Stomach smooth muscle (tissue), 2 donors: Measurements from ENCODE around the gene MORF4L1.
"Not testable (repeated sequence)": the region's sequence is repeated elsewhere in the genome, so short reads cannot be mapped to it uniquely, and the experiment has no call there.

Experiments used
- H3K27ac ChIP-seq: one replicate; pipeline ENCODE4 v1.7.0; 2013; ENCODE audit warnings: mild to moderate bottlenecking, low read length, inconsistent platforms
- H3K27me3 ChIP-seq, 2 donors: one replicate each; pipeline ENCODE4 v1.7.0; 2013; ENCODE audit warnings: low read length in 2 of 2; ENCODE audit not compliant: insufficient read depth in 2 of 2, control insufficient read depth in 1 of 2
- H3K36me3 ChIP-seq, 2 donors: one replicate each; pipeline ENCODE4 v1.7.0; 2013; ENCODE audit warnings: low read length in 2 of 2; ENCODE audit not compliant: control insufficient read depth in 2 of 2, insufficient read depth in 2 of 2
- H3K4me1 ChIP-seq: one replicate; pipeline ENCODE4 v1.7.0; 2013; ENCODE audit warnings: low read length; ENCODE audit not compliant: control insufficient read depth, insufficient read depth
- H3K4me3 ChIP-seq, 2 donors: one replicate each; pipeline ENCODE4 v1.7.0; 2013; ENCODE audit warnings: low read length in 2 of 2
- H3K9ac ChIP-seq, 2 donors: one replicate each; pipeline ENCODE4 v1.7.0; 2013; ENCODE audit warnings: low read length in 2 of 2, mild to moderate bottlenecking in 1 of 2
- H3K9me3 ChIP-seq, 2 donors: one replicate each; pipeline ENCODE4 v1.7.0; 2013; ENCODE audit warnings: low read length in 2 of 2; ENCODE audit not compliant: control insufficient read depth in 2 of 2
- donor health status: healthy.
- donor health status: Pancreatic carcinoma.

Gene MORF4L1

DNA sequence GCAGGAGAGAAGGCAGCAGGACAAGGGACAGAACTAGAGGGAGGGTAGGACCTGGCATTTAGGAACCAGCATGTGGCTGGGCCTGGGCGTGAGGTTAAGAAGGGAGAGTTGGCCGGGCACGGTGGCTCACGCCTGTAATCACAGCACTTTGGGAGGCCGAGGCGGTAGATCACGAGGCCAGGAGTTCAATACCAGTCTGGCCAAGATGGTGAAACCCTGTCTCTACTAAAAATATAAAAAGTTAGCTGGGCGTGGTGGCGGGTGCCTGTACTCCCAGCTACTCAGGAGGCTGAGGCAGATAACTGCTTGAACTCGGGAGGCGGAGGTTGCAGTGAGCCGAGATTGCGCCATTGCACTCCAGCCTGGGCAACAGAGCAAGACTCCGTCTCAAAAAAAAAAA lies 55.5 kb downstream of the MORF4L1 start:
- not testable (repeated sequence) for H3K4me3 ChIP-seq, H3K4me1 ChIP-seq, H3K27ac ChIP-seq, H3K9ac ChIP-seq, H3K27me3 ChIP-seq, H3K9me3 ChIP-seq
- H3K36me3 ChIP-seq = peaks cover 4 to 24% of the 10 kb centered on the region in 2 donors

DNA sequence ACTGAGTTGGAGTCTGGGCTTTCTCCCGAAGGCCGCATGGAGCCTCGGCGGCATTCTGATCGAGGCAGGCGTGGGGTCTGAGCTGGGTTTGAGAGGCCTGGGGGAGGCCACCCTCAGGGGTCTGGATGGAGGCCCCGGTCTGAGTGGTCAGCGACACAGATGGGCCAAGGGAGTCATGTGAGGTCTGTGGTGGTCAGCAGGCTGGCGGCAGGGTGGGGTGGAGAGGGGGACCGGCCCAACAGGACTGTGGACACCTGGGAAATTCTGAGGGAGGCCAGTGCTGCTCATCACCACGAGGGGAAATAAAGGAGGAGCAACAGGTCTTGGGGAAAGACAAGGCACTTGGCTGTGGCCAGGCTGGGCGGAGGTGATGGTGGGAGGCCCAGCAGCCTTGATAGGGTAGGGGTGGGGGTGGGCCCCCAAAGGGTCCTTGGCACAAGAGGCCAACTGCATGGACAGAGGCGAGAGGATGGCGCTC lies 56.0 kb downstream of the MORF4L1 start:
- Histone ChIP-seq H3K9ac (no peak overlapping the region), H3K27ac (no peak overlapping the region), H3K4me1 (peaks cover 6% of the 10 kb centered on the region), H3K36me3 (peaks cover 4 to 24% of the 10 kb centered on the region in 2 donors), H3K4me3 (no peak overlapping the region), H3K27me3 (no peaks in the 10 kb centered on the region), H3K9me3 (no peaks in the 10 kb centered on the region)

DNA sequence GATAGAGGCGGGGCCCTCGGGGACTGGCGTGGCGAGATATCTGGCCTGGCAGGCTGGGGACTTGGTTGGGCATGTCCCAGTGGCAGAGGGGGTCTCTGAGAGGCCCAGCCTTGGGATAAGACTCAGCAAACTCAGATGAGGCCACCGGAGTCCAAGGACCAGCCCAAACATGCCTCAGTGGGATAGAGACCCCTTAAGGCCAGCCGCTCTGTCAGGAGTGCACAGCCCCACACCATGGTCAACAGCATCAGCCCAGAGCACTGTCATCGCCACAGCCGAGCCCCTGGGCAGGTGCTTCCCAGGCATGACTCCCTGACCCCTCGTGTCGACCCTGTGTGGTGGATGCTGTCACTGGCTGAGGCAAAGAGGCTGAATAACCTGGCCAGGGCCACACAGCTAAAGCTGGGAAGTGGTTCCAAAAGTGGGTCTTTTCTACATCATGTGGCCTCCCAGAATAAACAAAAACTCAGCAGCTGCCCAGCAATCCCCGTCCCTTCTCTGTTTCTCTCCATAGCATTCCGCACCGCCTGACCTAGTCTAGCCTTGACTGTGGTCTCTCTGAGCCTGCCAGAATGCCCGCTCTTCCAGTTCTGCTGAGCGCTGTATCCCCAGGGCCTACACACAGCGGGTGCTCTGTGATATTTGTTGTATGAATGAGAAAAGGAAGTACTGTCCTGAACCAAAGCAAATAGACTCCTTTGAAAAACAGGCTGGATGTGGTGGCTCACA lies 57.0 kb downstream of the MORF4L1 start:
- Histone ChIP-seq H3K9ac (no peak overlapping the region), H3K27me3 (no peaks in the 10 kb centered on the region), H3K4me3 (no peak overlapping the region), H3K9me3 (no peaks in the 10 kb centered on the region), H3K36me3 (peaks cover 0 to 21% of the 10 kb centered on the region in 2 donors), H3K4me1 (peaks cover 9% of the 10 kb centered on the region), H3K27ac (no peak overlapping the region)

DNA sequence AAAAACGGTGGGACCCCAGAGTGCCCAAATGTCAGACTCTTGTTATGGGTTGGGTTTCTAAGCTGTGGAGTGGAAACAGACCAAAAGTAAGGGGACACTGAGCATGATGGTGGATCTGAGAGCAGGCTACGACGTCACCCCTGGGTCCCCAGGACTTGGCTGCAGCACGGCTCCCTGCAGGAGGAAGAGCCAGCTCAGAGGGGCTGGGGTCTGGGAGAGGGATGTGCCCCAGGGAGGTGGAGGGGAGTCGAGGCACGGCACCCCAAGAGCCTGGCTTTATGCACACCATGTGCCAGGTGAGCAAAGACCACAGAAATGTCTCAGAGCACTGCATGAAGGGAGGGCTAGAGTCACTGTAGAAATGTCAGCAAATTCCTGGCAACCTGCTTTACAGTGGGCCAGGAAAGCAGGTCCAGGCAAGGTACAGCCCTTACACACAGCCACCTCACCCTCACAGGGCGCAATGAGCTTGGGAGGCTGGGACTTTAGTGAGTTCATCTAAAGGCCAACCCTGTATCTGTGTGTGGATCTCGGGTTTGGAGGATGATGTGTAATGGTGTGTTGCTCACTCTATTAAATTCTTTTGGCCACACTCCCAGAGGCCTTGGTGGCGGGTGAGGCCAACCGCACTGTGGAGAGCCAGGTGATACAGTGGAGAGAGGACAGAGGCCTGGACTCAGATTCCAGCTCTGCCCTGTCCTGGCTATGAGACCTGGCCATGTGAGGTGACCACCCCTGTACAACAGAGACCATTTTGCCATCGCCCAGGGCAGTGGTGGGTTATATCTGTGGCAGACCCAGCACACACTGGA lies 58.1 kb downstream of the MORF4L1 start:
- H3K27ac ChIP-seq = no peak overlapping the region
- no peak overlapping the region for H3K4me3 ChIP-seq
- no peaks in the 10 kb centered on the region for H3K27me3 ChIP-seq
- H3K4me1 ChIP-seq = peaks cover 9% of the 10 kb centered on the region
- H3K9ac ChIP-seq = no peak overlapping the region
- H3K9me3 ChIP-seq = no peaks in the 10 kb centered on the region
- peaks cover 0 to 16% of the 10 kb centered on the region in 2 donors for H3K36me3 ChIP-seq

DNA sequence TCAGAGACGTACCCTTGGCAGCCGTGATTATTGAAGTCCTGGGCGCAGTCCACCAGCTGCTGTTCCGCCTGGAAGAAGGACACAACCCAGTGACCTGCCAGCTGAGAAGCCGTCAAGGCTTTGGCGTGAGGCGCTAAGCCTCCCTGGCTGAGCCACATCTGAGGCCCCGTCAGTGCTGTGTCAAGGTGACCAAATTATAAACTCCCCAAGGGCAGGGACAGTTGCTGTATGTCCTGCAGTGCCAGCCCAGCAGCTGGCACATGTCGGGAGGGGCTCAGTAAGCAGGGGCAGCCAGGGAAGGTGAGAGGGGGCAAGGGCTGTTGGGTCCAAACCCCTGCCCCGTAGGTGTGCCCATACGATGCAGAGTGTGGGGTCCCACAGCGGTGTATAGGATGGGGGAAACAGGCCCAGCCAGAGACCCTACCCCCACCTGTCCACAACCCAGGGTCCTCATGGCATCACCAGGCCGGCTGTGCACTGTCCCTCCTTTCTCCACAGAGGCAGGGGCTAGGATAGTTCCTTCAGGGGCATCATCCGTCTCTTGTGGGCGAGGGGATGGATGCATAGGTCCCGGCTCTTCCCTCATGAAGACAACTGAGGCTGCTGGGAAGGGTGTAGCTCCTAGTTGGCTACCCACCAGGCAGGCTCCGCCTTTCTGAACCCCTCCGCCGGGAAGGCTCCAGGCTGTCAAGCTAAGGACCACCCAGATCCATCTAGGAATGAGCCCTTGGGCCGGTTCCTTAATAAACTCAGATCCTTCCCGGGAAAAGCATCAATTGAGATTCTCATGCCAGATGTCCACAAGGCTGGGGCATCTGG lies 59.0 kb downstream of the MORF4L1 start:
- Histone ChIP-seq H3K9ac (no peak overlapping the region), H3K4me3 (no peak overlapping the region), H3K9me3 (no peaks in the 10 kb centered on the region), H3K27me3 (no peaks in the 10 kb centered on the region), H3K4me1 (peaks cover 9% of the 10 kb centered on the region), H3K27ac (no peak overlapping the region), H3K36me3 (peaks cover 0 to 12% of the 10 kb centered on the region in 2 donors)

DNA sequence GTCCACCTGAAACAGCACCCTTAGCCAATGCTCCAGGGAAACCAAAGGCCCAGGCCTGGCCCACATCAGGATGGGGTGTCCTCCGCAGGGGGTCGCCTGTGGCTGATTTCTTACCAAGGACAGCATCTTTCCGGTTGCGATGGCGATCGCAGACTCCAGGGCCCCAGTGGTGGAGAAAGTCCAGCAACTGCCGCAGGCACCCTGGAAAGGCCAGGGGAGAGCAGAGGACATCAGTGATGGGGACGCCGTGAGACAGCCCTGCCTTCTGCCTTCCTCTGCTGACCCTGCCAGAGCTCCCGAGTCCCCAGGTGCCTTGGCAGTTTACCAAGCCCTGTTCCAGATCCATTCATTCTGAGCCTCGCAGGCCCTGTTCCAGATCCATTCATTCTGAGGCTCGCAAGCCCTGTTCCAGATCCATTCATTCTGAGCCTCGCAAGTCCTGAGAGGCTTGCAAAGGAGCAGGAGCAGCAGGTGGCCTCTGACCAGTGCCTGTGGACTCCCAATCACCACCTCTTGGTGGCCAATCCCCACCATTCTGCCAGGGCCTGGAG lies 59.6 kb downstream of the MORF4L1 start:
- H3K36me3 ChIP-seq = peaks cover 4 to 7% of the 10 kb centered on the region in 2 donors
- no peaks in the 10 kb centered on the region for H3K9me3 ChIP-seq
- peaks cover 9% of the 10 kb centered on the region for H3K4me1 ChIP-seq
- no peak overlapping the region for H3K4me3 ChIP-seq
- no peaks in the 10 kb centered on the region for H3K27me3 ChIP-seq
- H3K9ac ChIP-seq = no peak overlapping the region
- H3K27ac ChIP-seq = no peak overlapping the region

DNA sequence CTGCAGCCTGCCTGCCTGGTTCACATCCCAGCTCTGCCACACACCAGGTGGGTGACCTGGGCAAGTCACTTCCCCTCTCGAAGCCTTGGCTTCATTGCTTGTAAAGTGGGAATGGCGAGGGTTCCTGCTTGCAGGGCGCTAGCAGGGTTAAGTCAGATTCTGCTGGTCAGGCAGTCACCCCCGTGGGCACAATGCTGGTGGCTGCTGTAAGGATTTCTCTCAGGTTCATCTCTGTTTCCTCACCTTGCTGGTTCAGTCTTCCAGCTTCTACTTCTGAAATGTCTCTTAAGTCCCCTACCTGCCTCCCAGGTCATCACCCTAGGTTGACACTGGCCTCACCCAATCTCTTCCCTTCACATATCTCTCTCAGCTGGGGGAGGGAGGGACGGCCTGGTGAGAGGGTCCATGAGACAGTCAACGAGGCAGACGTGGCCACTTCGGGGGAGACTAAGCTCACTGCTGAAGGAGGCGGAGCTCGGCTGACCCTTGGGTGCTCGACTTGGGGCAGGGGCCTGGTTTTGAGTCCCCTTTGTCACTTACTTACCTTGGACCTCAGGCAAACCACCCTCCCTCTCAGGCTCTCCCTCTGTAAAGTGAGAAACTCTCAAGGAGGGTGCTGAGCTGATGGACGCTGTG lies 60.6 kb downstream of the MORF4L1 start:
- Histone ChIP-seq H3K27ac (no peak overlapping the region), H3K27me3 (no peaks in the 10 kb centered on the region), H3K4me1 (peaks cover 12% of the 10 kb centered on the region), H3K9me3 (no peaks in the 10 kb centered on the region), H3K4me3 (no peak overlapping the region), H3K36me3 (peaks cover 4% of the 10 kb centered on the region in 2 donors), H3K9ac (no peak overlapping the region)

DNA sequence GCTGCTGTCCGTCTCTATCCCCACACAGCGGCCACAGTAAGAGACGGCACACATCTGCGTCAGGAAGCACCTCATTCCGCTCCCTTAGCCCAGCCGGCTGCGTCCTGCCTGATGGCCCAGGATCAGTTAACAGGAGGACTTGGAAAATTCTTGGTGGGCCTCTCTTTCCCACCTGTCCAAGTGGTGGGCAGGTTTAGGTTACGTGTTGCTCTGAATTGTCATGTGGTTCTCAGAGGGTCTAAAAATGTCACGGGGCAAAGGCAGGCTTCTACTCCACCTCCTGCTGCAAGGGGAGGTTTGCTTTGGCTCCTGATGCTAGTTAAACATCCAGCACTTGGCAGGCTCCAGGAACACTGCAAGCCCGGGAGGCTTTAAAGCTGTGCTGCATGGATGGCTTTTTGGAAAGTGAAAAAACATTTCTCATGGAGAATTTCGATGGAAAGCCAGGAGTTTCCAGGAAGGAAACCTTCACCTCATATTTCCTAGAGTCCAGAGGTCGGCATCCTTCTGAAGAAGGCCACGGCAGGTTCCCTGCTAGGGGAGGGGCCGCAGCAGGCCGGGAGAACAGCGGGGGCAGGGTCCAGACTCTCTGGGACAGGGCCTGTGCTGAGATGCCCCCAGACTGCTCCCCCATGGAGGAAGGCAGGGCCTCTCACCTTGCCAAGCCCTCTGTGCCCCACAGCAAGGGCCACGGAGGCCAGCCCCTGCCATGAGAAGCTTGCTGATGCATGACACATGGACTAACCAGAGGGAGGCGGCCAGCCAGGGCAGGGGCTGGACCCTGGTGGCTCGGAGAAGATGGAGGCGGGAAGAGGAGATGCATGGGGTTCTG lies 61.3 kb downstream of the MORF4L1 start:
- Histone ChIP-seq H3K9ac (no peak overlapping the region), H3K27me3 (no peaks in the 10 kb centered on the region), H3K36me3 (peaks cover 4% of the 10 kb centered on the region in 2 donors), H3K4me3 (no peak overlapping the region), H3K9me3 (no peaks in the 10 kb centered on the region), H3K4me1 (peaks cover 12% of the 10 kb centered on the region), H3K27ac (no peak overlapping the region)

DNA sequence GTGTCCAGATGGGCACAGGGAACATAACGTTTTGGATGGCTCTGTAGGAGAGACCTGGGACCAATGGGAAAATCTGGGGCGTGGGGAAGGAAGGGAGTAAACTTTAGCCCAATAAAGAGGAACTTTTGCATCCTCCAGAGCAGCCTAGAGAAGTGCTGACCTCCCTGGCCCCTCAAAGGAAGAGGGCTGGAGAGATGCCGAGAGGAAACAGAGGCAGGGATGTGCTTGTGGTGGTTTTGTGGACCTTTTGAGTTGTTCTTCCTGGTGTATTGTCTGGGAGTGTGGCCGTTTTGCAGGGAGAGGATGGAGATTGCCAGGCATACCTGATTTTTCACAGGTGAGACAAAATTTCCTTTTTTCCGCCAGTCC lies 61.9 kb downstream of the MORF4L1 start:
- Histone ChIP-seq H3K4me1 (peaks cover 12% of the 10 kb centered on the region), H3K9ac (no peak overlapping the region), H3K9me3 (no peaks in the 10 kb centered on the region), H3K27ac (no peak overlapping the region), H3K4me3 (no peak overlapping the region), H3K27me3 (no peaks in the 10 kb centered on the region), H3K36me3 (peaks cover 4% of the 10 kb centered on the region in 2 donors)
